H1 (cell line): ENCODE data around the gene TSPAN4. TPM values are rescaled to one million over a fixed set of nuclear protein-coding genes. Genes with fewer than 3 reads are reported as not detected.
A peak's percentile ranks its signal among the peaks of the same experiment; 100 is the strongest.

Source experiments
- GABPA ChIP-seq: IDR thresholded peaks from 2 replicates; pipeline ENCODE4 v1.6.1; 2011; ENCODE audit warnings: mild to moderate bottlenecking, low read length, moderate library complexity, borderline replicate concordance; ENCODE audit not compliant: insufficient read depth
- JUN ChIP-seq: IDR thresholded peaks from 2 replicates; pipeline ENCODE4 v1.6.1; 2011; ENCODE audit warnings: low read depth, mild to moderate bottlenecking, improper control_type of control experiment, low read length
- NANOG ChIP-seq: IDR thresholded peaks from 2 replicates; pipeline ENCODE4 v1.6.1; 2011; ENCODE audit warnings: low read length, low read depth, mild to moderate bottlenecking, inconsistent platforms; ENCODE audit not compliant: insufficient read depth, poor library complexity, severe bottlenecking
- SIN3A ChIP-seq, 2 experiments: IDR thresholded peaks in 1 of 2; conservative IDR thresholded peaks in 1 of 2; 2 replicates each; pipeline ENCODE4 v1.6.1; 2011 to 2012; ENCODE audit warnings: low read length in 2 of 2, improper control_type of control experiment in 1 of 2, low read depth in 1 of 2, mild to moderate bottlenecking in 1 of 2
- TEAD4 ChIP-seq: IDR thresholded peaks from 2 replicates; pipeline ENCODE4 v1.6.1; 2012; ENCODE audit warnings: low read depth, low read length, inconsistent platforms, mixed read lengths
- polyA plus RNA-seq, 7 experiments: library from polyadenylated mRNA; depleted of rRNA in 3 of 7; stranded (reverse) in 5 of 7; unstranded in 2 of 7; fragments of >200 nt in 5 of 7; fragments of 200-250 nt in 2 of 7; gene quantifications; 1 replicate in 5 of 7; 2 replicates in 1 of 7; 4 replicates in 1 of 7; pipeline versions ENCODE4 v1.2.1 to v1.2.3, GENCODE V29; 2011 to 2013; ENCODE audit warnings: missing spikeins in 2 of 7, mixed read lengths in 2 of 7
- total RNA-seq: library from RNA; stranded (reverse); fragmentation: NEBNext Ultra II Directional; extraction: Animal tissue kit (Norgen Biotek cat#: 25700); gene quantifications from 2 replicates; pipeline ENCODE4 v1.2.1, GENCODE V29; 2021
- TF ChIP-seq, protein P1 (sequence below), 3 experiments: IDR thresholded peaks; 1 replicate in 2 of 3; 2 replicates in 1 of 3; pipeline versions ENCODE4 v1.5.1 to v1.6.1; 2011; ENCODE audit warnings: low read length in 3 of 3, mild to moderate bottlenecking in 3 of 3, inconsistent platforms in 2 of 3, low read depth in 1 of 3, moderate library complexity in 1 of 3; ENCODE audit not compliant: insufficient read depth in 1 of 3; ENCODE audit errors: control extremely low read depth in 1 of 3

TSPAN4 gene
- total and polyA plus RNA-seq, 2 of the 8 experiments (the other 6 are each of a cell fraction or from before 2014, with no cell fraction given): 74.1 to 145 TPM

DNA sequence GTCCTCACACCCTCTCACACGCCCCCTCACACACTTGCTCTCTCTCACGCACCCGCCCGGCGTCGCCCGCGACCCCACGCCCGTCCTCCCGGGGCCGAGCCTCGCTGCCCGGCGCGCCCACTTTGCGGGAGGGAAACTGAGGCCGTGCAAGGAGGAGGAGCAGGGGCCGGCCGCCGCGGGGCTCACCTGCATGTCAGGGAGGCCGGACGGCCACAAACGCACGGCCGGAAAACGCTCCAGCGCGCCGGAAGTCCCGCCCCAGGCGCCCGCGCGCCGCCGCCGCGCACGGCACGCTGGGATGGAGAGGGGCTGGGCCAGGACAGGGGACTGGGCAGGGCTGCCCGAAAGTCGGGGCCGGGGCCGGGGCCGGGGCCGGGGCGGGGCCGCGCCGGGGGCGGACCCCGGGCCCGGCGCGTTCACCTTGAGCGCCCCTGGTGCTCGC lies 68.0 kb downstream of the TSPAN4 start, which contains the start of gene CHID1 (continued):
- TF ChIP-seq JUN (no peak), NANOG (peak; percentile 19), TEAD4 (0 out of 2 replicates have a peak, but pooled peaks have one; percentile 9), SIN3A (conservative IDR thresholded peaks at IDR 0.05 in 1 of 2, IDR thresholded peaks at IDR 0.05 in 1 of 2; ENCODE audit: low read depth in 1 of 2, low read length in 2 of 2) (peak in 1 of 2 experiments; percentile 39; a peak in 2 of 4 replicates), GABPA (peak; percentile 93)
- TF ChIP-seq, protein P1, sequence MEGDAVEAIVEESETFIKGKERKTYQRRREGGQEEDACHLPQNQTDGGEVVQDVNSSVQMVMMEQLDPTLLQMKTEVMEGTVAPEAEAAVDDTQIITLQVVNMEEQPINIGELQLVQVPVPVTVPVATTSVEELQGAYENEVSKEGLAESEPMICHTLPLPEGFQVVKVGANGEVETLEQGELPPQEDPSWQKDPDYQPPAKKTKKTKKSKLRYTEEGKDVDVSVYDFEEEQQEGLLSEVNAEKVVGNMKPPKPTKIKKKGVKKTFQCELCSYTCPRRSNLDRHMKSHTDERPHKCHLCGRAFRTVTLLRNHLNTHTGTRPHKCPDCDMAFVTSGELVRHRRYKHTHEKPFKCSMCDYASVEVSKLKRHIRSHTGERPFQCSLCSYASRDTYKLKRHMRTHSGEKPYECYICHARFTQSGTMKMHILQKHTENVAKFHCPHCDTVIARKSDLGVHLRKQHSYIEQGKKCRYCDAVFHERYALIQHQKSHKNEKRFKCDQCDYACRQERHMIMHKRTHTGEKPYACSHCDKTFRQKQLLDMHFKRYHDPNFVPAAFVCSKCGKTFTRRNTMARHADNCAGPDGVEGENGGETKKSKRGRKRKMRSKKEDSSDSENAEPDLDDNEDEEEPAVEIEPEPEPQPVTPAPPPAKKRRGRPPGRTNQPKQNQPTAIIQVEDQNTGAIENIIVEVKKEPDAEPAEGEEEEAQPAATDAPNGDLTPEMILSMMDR (IDR thresholded peaks at IDR 0.05; ENCODE audit: control extremely low read depth in 1 of 3, insufficient read depth in 1 of 3, low read depth in 1 of 3, low read length in 3 of 3): peak in 1 of 3 experiments; percentile 18; a peak in 1 of 4 replicates
- TF ChIP-seq, all 59 proteins: peak for 13
